Stimulated activated CD8-positive, alpha-beta memory T cell treated with anti-CD3 and anti-CD28 coated beads, Interleukin-7, amount 100 ng/mL, for 48 hours (primary cell): Measurements from ENCODE around the gene MED1.
"Not testable (repeated sequence)": the region's sequence is repeated elsewhere in the genome, so short reads cannot be mapped to it uniquely, and the experiment has no call there.

Source experiments
- DNase-seq, 2 donors: peaks; one replicate each; pipeline ENCODE4 v3.0.0-alpha.2; 2020; ENCODE audit warnings: low read depth in 1 of 2; ENCODE audit errors: extremely low read depth in 1 of 2

The MED1 gene

DNA sequence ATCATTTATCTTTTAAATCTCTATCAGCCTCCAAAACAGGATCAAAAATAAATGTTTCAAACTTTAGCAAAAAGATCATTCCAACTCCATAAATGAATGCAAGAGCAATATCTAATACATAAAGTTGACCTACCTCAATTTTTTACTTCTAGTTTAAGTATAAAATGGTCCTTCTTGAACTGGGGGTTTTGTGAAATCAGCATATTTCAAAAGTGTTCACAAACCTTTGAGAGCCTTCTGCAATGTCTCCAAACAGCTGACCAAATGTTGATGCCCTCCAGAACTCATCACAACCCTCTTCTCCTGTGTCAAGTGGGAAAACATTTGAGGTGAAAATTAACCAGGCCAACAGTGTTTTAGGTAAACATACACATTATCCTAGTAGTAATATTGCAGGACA lies 7.7 kb downstream of the MED1 start:
- DNase-seq: no peak

DNA sequence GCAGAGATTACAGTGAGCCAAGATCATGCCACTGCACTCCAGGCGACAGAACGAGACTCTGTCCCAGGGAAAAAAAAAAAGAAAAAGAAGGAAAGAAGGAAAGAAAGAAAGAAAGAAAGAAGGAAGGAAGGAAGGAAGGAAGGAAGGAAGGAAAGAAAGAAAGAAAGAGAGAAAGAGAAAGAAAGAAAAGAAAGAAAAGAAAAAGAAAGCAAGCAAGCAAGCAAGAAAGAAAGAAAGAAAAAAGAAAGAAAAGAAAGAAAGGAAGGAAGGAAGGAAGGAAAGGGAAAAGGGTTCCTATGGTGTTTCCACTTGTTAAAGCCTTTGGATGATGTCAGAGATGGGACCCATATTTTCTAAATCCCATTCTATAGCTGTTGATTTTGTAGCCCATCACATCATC lies 11.2 kb downstream of the MED1 start:
- not testable (repeated sequence) for DNase-seq

GRCh38 chr17:39429600-39429999 lies 21.5 kb downstream of the MED1 start:
- no peak for DNase-seq

GRCh38 chr17:39416141-39416540 lies 34.9 kb downstream of the MED1 start:
- no peak for DNase-seq

GRCh38 chr17:39410279-39410678 lies 40.8 kb downstream of the MED1 start:
- no peak for DNase-seq

DNA sequence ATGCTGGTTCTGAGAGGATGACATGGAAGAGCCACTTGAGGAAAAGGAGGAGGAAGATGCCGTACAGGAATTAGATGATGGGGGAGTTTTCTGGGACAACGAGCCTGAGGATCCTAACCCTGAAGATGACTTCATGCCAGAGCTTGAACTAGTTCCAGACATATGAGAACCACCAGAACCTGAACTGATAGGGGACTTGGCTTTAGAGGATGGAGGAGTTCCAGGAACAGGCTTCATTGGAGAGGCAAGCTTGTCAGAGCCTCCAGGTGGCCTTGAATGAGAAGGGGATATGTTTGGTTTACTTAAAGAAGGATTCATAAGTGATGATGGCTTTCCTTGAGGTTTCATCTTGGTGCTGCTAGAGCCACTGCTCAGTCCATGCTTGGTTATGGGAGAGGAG lies 42.7 kb downstream of the MED1 start:
- DNase-seq: no peak

DNA sequence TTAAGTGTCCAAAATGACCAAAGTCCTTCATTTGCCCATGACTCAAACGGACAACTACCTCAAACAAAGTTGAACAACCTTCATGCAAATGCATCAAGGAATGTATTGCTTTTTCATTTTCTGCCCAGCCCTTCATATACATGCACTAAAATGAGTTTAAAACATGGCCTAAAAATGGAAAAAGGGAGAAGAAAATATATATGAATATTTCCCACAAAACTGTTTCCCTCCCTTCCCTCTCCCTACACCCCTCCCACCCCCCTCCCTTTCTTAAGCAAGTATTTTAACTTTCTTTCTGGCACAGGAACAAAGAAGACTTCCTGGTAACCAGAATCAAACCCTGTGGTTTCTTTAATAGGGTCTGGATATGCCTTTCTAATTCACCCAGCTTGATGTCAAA lies 44.1 kb downstream of the MED1 start:
- DNase-seq: no peak

DNA sequence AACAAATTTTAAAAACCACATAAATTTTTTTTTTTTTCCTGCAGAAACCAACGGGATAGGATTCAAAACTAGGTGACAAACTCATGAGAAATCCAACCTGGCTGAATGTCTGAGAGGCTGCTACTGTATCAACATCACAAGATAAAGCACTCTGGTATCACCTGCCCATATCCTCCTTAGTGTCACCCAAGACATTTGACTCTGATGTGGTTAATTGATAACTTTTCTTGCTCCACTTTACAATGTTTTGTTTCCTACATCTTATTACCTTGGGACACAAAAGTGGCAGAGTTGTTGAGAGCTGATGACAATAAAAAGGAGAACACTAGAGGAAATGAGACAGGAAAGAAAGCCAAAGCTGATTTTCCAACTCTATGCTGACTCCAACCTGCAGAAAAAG lies 45.6 kb downstream of the MED1 start:
- no peak for DNase-seq

DNA sequence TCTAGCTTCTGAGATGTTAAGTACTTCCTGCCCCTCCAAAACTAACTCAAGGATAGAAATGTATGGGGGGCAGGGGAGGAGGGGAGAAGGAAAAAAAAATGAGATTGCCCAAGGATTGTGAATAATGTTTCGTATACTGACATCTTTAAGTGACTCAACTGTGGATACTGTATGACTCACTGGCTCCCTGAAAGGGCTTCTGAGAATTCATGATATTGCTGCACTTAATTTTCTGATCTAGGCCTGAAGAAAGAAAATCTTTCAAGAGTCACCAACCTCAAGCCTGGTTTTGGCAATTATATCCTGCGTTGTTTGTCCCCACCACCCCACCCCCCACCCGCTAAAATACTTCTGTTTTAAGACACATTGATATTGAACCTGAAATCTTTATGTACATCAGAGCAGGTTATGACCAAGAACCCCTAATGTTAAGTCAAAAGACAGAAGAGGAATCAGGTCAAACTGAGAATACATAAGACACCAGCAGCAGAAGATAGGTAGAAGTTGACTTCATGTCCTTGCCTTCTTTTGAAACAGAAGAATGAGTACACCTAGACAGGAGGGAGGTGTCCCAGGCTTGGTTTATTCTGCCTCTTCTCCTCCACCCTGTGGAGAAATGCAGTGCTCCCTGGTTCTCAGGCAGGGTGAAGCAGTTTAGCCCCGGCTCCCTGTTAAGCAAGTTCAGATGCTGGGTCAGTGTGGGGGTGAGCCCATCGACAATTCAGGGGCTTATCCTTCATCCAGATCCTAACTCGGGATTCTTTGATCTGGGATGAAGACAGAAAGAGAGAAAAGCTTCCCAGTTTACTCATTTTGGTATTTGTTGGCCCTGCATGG lies 46.3 kb downstream of the MED1 start:
- peak in 1 of 2 donors; percentile 22 for DNase-seq

DNA sequence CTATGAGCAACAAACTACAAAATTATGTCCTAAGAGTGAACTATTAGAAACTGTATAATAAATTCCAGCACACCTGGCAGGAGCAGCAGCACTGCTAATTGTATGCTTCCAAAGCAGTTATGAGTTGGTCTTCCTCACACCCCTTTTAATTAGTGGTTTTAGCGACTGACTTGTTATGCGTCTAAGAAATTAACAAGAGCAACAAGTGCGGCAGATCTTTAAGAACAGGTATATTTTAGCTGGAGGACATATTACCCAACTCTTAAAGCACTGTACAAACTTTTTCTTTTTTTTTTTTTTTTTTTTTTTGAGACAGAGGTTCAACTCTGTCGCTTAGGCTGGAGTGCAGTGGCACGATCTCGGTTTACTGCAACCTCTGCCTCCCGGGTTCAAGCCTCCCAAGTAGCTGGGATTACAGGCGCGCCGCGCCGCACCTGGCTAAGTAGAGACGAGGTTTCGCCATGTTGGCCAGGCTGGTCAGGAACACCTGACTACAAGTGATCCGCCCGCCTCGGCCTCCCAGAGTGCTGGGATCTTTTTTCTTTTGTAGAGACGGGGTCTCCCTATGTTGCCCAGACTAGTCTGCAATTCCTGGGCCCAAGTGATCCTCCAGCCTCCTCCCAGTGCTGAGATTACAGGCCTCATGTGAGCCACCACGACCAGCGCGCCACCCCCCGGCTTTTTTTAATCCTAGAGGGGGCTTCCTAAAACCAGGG lies 48.0 kb downstream of the MED1 start:
- DNase-seq: no peak

DNA sequence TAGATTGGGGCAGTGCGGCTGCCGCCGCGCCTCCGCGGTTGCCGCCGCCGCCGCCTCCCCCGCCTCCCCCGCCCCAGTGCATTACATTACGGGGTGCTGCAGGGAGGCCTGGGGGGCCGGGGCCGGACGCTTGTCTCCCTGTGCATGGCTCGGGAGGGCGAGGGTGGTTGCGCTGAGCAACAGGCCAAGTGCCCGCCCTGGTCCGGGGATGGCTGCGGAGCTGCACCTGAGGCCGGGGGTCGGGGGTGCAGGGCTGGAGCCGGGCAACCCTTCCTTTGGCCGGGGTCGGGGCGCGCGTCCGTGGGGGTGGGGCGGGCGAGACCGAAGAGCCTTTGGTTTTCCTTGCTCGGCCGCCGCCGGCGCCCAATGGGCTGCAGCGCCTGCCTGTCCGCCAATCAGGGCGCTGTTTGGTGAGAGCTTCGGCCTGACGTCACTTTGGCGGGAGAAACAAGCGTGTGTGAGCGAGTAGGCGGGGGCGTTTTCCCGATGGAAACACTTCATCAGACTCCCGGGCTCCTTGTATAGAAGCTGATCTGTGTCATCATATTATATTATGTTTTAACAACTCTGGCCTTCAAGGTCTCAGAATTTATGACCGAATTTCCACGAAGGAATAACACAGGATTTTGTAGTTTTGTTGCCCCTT lies 48.7 kb downstream of the MED1 start:
- DNase-seq: peak; percentile 82 to 90

- peak; percentile 74 to 81 for DNase-seq
Observed at GRCh38 chr17:39401412-39402243, 49.4 kb downstream of the MED1 start, which contains the start of gene FBXL20. TSS of gene FBXL20 (minus strand) at chr17:39401626. CDS start at chr17:39401402, 224 bp downstream.

DNA sequence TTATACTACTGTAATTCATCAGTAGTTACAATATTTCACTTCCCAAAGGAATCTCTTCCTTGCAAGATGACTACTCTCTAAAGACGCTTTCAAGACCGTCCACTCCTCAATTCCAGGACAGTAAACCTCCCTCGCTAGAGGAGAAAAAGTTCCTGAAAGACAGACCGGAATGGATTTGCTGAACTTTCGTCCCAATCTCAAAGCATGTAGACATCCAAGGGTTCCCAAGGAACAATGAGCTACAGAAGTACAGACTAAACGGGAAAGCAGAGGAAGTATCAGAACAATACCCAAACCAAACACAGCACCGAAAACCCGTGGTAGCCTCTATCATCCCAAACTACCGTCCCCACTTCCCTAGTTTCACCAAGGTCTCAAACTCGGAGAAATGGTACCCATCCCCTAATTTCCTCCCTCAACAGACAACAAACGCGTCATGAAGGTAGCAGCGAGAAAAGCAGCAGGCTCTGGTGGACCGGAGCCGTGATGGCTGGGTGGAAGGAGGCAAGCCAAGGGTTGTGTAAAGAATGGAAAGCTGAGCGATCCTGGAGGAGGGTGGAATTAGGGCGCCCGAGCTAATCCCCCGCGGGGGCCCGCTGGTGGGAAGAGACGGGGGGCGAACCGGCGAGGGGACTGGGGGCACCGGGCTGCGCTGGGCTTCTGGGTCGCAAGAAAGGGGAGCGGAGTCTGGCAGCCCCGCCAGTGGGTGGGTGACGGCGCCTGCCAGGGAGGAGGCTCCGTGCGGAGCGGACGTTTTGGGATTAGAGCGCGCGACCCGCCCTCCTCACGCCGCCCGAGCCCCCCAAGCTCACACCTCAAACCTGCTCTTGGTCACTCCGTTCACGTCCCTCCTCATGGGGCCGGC lies 50.3 kb downstream of the MED1 start:
- DNase-seq: no peak

- DNase-seq: no peak
Observed at GRCh38 chr17:39399791-39400190, 51.3 kb downstream of the MED1 start.

DNA sequence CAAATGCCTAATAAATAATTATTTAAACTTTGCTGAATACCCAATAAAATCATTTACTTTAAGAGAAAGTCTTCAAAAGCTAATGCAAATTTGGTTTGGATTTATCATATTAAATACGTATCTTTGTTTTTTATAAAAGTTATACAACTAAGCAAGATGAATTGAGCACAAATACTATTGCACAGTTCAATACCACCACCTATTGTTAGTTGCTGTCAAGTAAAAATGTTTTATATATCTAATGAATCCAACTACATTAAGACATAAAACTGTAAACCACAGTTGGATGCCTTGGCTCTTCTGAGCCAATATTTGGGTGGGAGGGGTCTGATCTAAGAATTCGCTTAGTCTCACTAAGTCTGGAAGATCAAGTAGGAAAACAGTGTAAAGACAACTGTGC lies 57.3 kb downstream of the MED1 start:
- no peak for DNase-seq

- DNase-seq: no peak
Observed at GRCh38 chr17:39391448-39391847, 59.6 kb downstream of the MED1 start.

GRCh38 chr17:39385040-39385439 lies 66.0 kb downstream of the MED1 start:
- DNase-seq: no peak

GRCh38 chr17:39380144-39380543 lies 70.9 kb downstream of the MED1 start:
- DNase-seq: no peak

DNA sequence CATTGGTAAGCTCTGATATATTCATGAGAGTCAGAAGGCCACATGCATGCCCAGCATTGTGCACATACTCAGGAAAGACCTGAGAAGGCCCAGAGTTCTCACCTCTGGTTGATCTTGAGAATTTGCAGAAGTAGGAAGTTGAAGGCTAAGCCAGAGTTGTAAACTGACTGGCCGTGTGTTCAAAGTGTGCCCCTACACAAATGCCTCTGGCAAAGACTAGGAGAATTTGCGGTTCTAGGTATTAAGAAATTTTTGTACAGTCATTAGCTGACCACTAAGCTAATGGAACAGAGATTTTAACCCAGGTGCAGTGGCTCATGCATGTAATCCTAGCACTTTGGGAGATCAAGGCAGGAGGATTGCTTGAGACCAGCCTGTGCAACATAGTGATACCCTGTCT lies 74.6 kb downstream of the MED1 start:
- DNase-seq: no peak

DNA sequence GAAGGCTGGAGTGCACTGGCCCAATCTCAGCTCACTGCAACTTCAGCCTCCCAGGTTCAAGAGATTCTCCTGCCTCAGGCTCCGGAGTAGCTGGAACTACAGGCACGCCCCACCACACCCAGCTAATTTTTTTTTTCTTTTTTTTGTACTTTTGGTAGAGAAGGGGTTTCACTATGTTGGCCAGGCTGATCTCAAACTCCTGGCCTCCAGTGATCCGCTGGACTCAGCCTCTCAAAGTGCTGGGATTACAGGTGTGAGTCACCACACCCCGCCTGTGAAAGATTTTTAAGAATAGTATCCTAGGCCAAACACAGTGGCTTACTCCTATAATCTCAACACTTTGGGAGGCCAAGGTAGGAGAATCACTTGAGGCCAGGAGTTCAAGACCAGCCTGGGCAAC lies 83.3 kb downstream of the MED1 start:
- DNase-seq: not testable (repeated sequence)
